SK-N-MC (cell line): Measurements from ENCODE around the gene GOPC.

ENCODE experiments used
- EZH2 ChIP-seq: fragments of 200-600 bp; sonication (generic); IDR thresholded peaks from one replicate; pipeline ENCODE4 v1.6.1; 2017; ENCODE audit warnings: antibody characterized with exemption
- FOXP2 ChIP-seq: optimal IDR thresholded peaks from 2 replicates; pipeline ENCODE3; 2011; ENCODE audit warnings: mild to moderate bottlenecking, moderate library complexity; ENCODE audit not compliant: insufficient read depth; ENCODE audit errors: extremely low read length, control extremely low read depth
- POLR2AphosphoS5 ChIP-seq: IDR thresholded peaks from 2 replicates; pipeline ENCODE4 v1.6.1; 2012; ENCODE audit warnings: mild to moderate bottlenecking, low read depth, low read length, borderline replicate concordance

DNA sequence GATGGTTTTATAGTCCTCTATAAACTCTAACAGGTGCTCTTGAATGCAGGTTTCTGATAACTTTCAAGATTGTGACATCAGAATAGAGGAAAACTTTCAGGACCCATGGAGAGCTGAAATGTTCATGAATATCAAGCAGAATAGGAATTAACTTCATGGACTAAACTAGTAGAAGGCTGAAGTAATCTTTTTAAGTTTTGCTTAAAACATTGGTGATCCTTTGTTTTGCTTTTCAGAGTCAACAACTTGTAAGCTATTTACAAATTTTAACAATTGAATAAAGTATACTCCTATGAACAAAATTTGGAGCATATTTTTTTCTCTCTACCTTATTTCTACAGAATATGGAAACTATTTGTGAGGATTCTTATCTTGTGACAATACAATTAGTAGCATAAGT is 25.2 kb upstream of the GOPC start:
- no peak for TF ChIP-seq POLR2AphosphoS5
- no peak for TF ChIP-seq EZH2
- no peak for TF ChIP-seq FOXP2
